Astrocyte of the spinal cord (primary cell): ENCODE data around the gene NANOS2.

Experiments
- DNase-seq: peaks from one replicate; pipeline ENCODE4 v3.0.0; 2011; ENCODE audit warnings: low read depth, low spot score
- H3K4me3 ChIP-seq: 2 replicates; pipeline ENCODE4 v1.5.1; 2011; ENCODE audit warnings: low read depth, mild to moderate bottlenecking, low read length, moderate library complexity
- in situ Hi-C: cut with HindIII; loops from 2 replicates; pipeline ENCODE4 v1.10.0; 2017; ENCODE audit warnings: low sequenced_read_pairs
- TF ChIP-seq, protein P1 (sequence below): IDR thresholded peaks from 2 replicates; pipeline ENCODE4 v1.5.1; 2012; ENCODE audit warnings: low read depth, mild to moderate bottlenecking, low read length, inconsistent platforms

Gene NANOS2

DNA sequence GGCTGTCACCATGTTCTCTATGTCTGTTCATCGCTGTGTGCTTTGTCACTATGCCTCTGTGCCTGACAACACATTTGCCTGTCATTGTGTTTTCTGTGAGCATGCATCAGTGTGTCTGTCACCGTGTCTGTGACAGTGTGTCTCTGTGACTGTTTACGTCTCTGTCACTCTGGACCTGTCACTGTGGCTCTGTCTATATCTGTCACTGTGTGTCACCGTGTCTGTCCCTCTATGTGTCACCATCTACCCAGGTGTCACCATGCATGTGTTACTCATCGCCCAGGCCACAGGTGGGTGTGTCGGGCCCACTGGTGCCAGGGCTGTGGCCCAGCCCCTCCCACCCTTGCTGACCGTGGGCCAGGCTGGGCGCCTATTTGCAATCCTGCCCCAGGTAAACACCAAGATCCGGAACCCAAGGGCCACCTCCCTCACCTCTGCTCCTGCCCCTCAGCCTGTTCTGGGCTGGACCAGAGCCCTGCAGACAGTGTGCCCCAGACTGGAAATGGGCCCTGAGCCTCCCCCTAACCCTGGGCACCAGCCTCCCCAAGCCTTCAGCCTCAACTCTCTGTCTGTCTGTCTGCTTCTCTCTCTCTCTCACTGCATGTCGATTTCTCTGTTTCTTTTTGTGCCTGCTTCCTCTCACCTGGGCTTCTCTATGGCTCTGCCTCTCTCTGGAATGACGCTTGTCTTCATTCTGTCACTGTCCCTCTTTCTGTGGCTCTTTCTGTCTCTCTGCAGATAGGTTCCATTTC, 36.4 kb downstream of the NANOS2 start:
- no peak overlapping the region for H3K4me3 ChIP-seq
- TF ChIP-seq, protein P1, sequence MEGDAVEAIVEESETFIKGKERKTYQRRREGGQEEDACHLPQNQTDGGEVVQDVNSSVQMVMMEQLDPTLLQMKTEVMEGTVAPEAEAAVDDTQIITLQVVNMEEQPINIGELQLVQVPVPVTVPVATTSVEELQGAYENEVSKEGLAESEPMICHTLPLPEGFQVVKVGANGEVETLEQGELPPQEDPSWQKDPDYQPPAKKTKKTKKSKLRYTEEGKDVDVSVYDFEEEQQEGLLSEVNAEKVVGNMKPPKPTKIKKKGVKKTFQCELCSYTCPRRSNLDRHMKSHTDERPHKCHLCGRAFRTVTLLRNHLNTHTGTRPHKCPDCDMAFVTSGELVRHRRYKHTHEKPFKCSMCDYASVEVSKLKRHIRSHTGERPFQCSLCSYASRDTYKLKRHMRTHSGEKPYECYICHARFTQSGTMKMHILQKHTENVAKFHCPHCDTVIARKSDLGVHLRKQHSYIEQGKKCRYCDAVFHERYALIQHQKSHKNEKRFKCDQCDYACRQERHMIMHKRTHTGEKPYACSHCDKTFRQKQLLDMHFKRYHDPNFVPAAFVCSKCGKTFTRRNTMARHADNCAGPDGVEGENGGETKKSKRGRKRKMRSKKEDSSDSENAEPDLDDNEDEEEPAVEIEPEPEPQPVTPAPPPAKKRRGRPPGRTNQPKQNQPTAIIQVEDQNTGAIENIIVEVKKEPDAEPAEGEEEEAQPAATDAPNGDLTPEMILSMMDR, result no peak
- no peak for DNase-seq
- in situ Hi-C loops, result no loop called here

DNA sequence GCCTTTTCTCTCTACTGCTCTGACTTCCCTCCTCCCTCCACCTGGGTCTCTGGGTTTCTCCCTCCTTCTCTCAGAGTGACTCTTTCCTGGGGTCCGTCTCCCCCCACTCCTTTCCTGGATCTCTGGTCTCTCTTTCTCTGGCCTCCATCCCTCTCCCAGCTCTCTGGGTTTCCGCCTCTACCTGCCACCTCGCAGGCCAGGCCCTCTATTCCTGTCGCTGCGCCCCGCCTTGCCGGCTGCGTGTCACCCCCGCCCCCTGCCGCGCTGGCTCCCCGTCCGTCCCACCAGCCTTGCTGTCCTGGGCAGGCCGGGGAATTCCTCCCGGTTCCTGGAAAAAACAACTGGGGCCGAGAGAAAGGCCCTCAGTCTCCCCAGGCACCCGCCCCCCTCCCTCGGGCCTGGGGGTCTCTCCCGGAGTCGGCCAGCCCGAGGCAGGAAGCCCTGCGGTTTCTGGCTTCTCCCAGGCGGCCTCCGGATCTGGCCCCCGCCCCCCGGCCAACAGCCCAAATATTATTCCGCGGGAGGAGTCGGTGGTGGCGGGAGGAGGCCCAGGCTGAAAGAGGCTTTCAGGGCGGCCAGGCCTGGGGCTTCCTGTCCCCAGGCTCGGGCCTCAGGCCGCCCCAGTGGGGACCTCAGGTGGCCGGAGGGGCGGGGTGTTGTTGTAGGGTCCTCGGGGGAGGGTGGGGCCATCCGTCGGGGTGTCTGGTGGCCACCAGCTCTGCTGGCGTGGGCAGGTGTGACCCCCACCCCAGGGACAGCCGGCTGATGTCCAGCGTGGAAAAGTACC, 38.0 kb downstream of the NANOS2 start:
- in situ Hi-C loops, result no loop called here
- DNase-seq, result peak; percentile 30

DNA sequence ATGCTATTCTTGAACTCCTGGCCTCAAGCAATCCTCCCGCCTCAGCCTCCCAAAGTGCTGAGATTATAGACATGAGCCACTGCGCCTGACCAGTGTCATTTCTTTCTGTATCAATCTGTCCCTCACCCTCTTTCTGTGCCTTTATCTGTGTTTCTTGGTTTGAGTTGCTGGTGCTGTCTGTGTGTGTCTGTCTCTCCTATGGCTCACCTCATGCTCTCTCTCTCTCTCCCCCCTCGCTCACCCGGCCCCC, 38.5 kb downstream of the NANOS2 start:
- no peak for DNase-seq
- in situ Hi-C loops, result no loop called here
- TF ChIP-seq, protein P1, result no peak
- no peak overlapping the region for H3K4me3 ChIP-seq

More for the DNA sequence above, 38.0 kb downstream of the NANOS2 start:
- TF ChIP-seq, protein P1, result no peak
- no peak overlapping the region for H3K4me3 ChIP-seq

DNA sequence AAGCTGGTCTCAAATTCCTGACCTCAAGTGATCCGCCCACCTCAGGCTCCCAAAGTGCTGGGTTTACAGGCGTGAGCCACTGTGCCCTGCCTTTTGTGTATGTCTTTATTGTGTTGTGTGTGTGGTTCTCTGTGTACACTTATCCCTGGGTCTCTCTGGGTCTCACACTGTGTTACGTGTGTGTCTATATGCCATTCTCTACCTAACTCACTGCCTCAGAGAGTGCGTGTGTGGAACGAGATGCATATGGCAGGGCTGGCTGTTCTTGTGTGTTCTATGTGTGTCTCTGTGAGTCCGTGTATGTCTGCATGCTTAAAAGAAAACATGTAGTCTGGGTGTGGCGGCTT, 40.0 kb downstream of the NANOS2 start:
- in situ Hi-C loops, result no loop called here
- TF ChIP-seq, protein P1, result no peak
- H3K4me3 ChIP-seq, result no peak overlapping the region
- DNase-seq, result no peak

DNA sequence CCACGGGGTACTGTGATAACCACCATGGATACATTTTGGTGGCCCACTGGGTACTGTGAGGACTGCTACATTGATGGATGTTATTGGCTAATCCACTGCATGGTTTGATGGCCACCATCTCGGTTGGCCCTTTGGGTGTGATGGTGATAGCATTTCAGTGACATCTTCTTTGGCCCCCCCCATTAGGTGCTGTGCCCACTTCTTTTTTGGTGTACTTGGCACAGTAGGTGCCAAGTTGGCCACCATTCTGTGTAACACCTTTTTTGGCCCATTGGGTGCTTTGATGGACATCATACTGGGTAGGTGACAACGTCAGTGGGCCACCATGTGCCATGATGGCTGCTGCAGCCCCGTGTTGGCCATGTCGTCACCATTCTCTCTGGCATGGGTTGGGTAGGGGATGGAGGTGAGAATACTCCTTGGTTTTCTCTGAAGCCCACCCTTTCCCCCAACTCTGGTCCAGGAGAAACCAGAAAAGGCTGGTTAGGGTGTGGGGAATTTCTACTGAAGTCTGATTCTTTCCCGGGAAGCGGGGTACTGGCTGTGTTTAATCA, 41.3 kb downstream of the NANOS2 start:
- no peak for DNase-seq

DNA sequence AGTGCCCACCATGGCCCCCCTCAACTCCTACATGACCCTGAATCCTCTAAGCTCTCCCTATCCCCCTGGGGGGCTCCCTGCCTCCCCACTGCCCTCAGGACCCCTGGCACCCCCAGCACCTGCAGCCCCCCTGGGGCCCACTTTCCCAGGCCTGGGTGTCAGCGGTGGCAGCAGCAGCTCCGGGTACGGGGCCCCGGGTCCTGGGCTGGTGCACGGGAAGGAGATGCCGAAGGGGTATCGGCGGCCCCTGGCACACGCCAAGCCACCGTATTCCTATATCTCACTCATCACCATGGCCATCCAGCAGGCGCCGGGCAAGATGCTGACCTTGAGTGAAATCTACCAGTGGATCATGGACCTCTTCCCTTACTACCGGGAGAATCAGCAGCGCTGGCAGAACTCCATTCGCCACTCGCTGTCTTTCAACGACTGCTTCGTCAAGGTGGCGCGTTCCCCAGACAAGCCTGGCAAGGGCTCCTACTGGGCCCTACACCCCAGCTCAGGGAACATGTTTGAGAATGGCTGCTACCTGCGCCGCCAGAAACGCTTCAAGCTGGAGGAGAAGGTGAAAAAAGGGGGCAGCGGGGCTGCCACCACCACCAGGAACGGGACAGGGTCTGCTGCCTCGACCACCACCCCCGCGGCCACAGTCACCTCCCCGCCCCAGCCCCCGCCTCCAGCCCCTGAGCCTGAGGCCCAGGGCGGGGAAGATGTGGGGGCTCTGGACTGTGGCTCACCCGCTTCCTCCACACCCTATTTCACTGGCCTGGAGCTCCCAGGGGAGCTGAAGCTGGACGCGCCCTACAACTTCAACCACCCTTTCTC, 42.3 kb downstream of the NANOS2 start:
- TF ChIP-seq, protein P1, result no peak
- no peak overlapping the region for H3K4me3 ChIP-seq
- in situ Hi-C loops, result no loop called here
- DNase-seq, result no peak

More for the DNA sequence above, 41.3 kb downstream of the NANOS2 start:
- TF ChIP-seq, protein P1, result no peak
- no peak overlapping the region for H3K4me3 ChIP-seq
- in situ Hi-C loops, result no loop called here
